OCI-LY1 (cell line): Measurements from ENCODE around the gene HUNK.

Source experiments
- CTCF ChIP-seq: fragments of 200-600 bp; sonication (generic), shearing (Covaris generic); IDR thresholded peaks from 2 replicates; pipeline ENCODE4 v1.5.1; 2017; ENCODE audit warnings: mild to moderate bottlenecking, antibody characterized with exemption, low read length, moderate library complexity, mixed read lengths
- EZH2 ChIP-seq: fragments of 200-600 bp; sonication (generic), shearing (Covaris generic); IDR thresholded peaks from 2 replicates; pipeline ENCODE4 v1.8.0; 2017; ENCODE audit warnings: borderline replicate concordance, mixed run types, mild to moderate bottlenecking, antibody characterized with exemption, low read length, moderate library complexity, mixed read lengths

DNA sequence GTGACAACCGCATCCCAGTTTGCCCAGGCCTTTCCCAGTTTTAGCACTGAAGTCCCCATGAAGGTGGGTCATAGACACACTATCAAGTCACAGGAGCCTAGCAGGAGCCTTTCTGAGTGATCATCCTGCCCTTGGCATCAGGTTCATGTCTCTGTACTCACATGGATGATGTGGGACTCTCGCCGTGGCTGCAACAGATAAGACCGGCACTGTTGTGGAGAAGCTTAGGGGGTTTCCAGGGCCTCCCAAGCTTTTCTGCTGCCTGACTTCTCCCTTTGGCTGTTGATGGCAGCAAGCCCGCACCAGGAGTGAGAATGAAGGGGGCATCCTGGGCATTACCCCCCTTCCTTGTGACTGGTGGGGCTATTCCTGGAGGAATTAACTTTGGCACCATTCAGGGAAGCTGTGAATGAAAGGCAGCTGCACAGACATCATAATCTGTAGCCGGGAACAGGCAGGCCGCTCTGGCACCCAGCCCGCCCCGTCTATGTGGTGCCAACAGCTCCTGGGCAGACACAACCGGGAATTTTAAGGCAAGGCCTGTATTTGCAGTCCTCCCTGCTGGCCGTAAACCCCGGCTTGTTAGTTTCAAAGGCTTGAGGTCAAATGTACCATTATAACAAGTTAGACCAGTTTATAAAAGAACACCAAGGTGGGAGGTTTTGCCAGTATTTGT, 148.6 kb downstream of the HUNK start:
- TF ChIP-seq CTCF: no peak
- TF ChIP-seq EZH2: no peak
